ENCODE measurements around the gene WFDC2. TPM values are rescaled to one million over a fixed set of nuclear protein-coding genes. Genes with fewer than 3 reads are reported as not detected.

The WFDC2 gene, protein sequence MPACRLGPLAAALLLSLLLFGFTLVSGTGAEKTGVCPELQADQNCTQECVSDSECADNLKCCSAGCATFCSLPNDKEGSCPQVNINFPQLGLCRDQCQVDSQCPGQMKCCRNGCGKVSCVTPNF
- not detected for total RNA-seq
- 0.23 TPM for total RNA-seq (2013)

DNA sequence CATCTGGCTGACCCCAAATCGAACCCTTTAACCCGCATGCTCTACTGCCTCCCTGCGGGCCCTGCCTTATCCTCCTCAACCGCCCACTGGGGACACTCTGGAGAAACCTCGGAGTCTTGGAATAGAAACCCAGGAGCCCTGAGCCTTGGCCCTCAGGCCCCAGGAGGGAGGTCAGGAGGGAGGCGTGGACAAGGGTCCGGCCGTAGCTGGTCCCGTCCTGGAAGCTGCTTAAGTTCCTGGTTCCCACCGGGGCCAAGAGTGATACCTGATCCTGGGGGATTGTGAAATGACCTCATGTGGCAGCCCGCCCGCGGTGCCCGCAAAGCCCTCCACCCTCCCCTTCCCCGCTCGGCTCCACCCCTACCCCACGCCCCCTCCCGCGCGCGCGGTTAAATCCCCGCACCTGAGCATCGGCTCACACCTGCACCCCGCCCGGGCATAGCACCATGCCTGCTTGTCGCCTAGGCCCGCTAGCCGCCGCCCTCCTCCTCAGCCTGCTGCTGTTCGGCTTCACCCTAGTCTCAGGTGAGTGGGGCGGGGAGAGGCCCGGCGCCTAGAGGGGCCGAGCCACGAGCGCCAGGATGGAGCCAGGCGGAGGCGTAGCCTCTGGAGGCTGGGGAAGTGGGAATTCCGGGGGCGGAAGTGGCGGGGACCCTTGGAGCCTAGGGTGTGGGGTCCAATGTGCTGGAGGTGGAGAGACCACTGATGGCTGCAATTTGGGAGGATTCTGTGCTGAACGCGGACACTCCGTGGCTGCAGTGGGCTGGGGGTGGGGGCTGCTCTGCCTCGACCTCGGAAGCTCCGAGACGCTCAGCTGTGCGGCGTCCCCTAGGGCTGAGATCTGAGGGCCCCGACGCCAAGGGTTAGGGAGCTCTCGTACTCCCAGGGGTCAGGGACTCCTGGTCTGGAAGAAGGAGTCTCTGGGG is at the start of gene WFDC2:
TSS of gene WFDC2 (plus strand) at position 418 of the 926 bp plus-strand sequence. CDS start at position 447, 29 bp downstream.
- no peaks in the 10 kb centered on the region for H3K36me3 Mint-ChIP-seq

DNA sequence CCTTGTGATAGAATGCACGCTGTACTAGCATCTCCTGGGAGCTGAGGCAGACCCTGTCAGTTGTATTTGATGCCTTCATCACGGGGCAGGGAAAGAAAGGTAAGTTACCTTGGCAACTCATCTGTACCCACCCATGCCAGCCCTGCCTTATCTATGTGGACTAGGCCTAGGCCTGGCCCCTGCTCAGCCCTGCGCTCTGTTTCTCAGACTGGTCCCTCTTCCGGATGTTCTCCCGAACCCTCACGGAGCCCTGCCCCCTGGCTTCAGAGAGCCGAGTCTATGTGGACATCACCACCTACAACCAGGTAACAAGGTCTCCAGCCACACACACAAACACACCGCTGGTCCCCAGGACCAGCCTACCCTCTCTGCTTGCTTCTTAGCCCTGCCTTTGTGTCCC is 49.4 kb upstream of the WFDC2 start:
- Mint-ChIP-seq H3K36me3 (peaks cover 15% of the 10 kb centered on the region), H3K4me1 (peaks cover 35 to 43% of the 10 kb centered on the region in 2 donors), H3K27me3 (ENCODE audit: low read depth in 2 of 2) (no peaks in the 10 kb centered on the region), H3K27ac (peak overlapping the region in 1 of 2 donors; percentile 62), H3K9me3 (no peaks in the 10 kb centered on the region), H3K4me3 (no peak overlapping the region)
- Histone ChIP-seq H3K9me3 (ENCODE audit: control insufficient read depth, insufficient read depth, low read length) (no peaks in the 10 kb centered on the region), H3K36me3 (ENCODE audit: control insufficient read depth, insufficient read depth, low read length) (peaks cover 57% of the 10 kb centered on the region), H3K4me3 (ENCODE audit: low read length) (no peak overlapping the region), H3K27ac (ENCODE audit: low read length) (no peak overlapping the region), H3K27me3 (ENCODE audit: control insufficient read depth, insufficient read depth, low read length) (no peaks in the 10 kb centered on the region), H3K4me1 (ENCODE audit: control insufficient read depth, insufficient read depth, low read length) (peaks cover 22% of the 10 kb centered on the region)
- TF ChIP-seq, protein P1, sequence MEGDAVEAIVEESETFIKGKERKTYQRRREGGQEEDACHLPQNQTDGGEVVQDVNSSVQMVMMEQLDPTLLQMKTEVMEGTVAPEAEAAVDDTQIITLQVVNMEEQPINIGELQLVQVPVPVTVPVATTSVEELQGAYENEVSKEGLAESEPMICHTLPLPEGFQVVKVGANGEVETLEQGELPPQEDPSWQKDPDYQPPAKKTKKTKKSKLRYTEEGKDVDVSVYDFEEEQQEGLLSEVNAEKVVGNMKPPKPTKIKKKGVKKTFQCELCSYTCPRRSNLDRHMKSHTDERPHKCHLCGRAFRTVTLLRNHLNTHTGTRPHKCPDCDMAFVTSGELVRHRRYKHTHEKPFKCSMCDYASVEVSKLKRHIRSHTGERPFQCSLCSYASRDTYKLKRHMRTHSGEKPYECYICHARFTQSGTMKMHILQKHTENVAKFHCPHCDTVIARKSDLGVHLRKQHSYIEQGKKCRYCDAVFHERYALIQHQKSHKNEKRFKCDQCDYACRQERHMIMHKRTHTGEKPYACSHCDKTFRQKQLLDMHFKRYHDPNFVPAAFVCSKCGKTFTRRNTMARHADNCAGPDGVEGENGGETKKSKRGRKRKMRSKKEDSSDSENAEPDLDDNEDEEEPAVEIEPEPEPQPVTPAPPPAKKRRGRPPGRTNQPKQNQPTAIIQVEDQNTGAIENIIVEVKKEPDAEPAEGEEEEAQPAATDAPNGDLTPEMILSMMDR (IDR thresholded peaks at IDR 0.05) = no peak
- ATAC-seq = no peak
- DNase-seq = no peak
- intact Hi-C loops (cut with micrococcal nuclease) = no loop called here
- 96% methylated on average over 8 of the region's 8 CpGs for WGBS (ENCODE audit: insufficient coverage)

More for the DNA sequence above, at the start of gene WFDC2:
- Histone ChIP-seq H3K9me3 (ENCODE audit: control insufficient read depth, insufficient read depth, low read length) (no peaks in the 10 kb centered on the region), H3K4me3 (ENCODE audit: low read length) (no peak within 1 kb of the TSS), H3K27ac (ENCODE audit: low read length) (no peak within 1 kb of the TSS), H3K27me3 (ENCODE audit: control insufficient read depth, insufficient read depth, low read length) (peaks cover 27% of the 10 kb centered on the region), H3K36me3 (ENCODE audit: control insufficient read depth, insufficient read depth, low read length) (no peaks in the 10 kb centered on the region), H3K4me1 (ENCODE audit: control insufficient read depth, insufficient read depth, low read length) (peaks cover 14% of the 10 kb centered on the region)
- intact Hi-C loops (cut with micrococcal nuclease) = no loop called here
- ATAC-seq = peak in 1 of 3 donors; percentile 20
- Mint-ChIP-seq H3K4me1 (peaks cover 0 to 7% of the 10 kb centered on the region in 2 donors), H3K27ac (no peak within 1 kb of the TSS), H3K27me3 (ENCODE audit: low read depth in 2 of 2) (peaks cover 38 to 39% of the 10 kb centered on the region in 2 donors), H3K4me3 (peak within 1 kb of the TSS; percentile 35), H3K9me3 (no peaks in the 10 kb centered on the region)
- TF ChIP-seq, protein P1 (IDR thresholded peaks at IDR 0.05) = no peak
- DNase-seq = no peak
- 17% methylated on average over 54 of the region's 54 CpGs for WGBS (ENCODE audit: insufficient coverage)

DNA sequence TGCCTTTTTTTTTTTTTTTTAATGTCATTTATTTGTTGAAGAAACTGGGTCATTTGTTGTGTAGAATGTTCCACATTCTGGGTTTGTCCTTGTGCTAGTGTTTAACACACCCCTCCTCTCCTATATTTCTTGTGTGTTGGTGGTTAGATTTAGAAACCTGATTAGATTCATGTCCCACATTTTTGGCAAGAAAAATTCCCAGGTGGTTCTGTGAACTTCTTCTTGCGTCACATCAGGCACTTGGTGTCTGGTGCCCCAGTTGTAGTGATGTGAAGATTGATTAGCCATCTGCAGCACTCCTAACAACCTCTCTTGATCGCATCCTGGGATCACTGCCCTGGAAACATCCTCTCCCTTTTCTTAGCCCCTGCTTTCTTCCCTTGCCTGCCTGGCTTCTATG is 45.9 kb upstream of the WFDC2 start:
- H3K9me3 ChIP-seq (ENCODE audit: control insufficient read depth, insufficient read depth, low read length) = no peaks in the 10 kb centered on the region
- H3K27ac Mint-ChIP-seq = no peak overlapping the region
- no peak for ATAC-seq
- no peaks in the 10 kb centered on the region for H3K27me3 Mint-ChIP-seq (ENCODE audit: low read depth in 2 of 2)
- H3K36me3 ChIP-seq (ENCODE audit: control insufficient read depth, insufficient read depth, low read length) = peaks cover 70% of the 10 kb centered on the region
- no peaks in the 10 kb centered on the region for H3K9me3 Mint-ChIP-seq
- no peak overlapping the region for H3K4me3 ChIP-seq (ENCODE audit: low read length)
- H3K27ac ChIP-seq (ENCODE audit: low read length) = no peak overlapping the region
- WGBS (ENCODE audit: insufficient coverage) = 100% methylated on average over 2 of the region's 2 CpGs
- H3K27me3 ChIP-seq (ENCODE audit: control insufficient read depth, insufficient read depth, low read length) = no peaks in the 10 kb centered on the region
- peaks cover 15% of the 10 kb centered on the region for H3K36me3 Mint-ChIP-seq
- TF ChIP-seq, protein P1 (IDR thresholded peaks at IDR 0.05) = no peak
- no peak overlapping the region for H3K4me3 Mint-ChIP-seq
- intact Hi-C loops (cut with micrococcal nuclease) = no loop called here
- H3K4me1 ChIP-seq (ENCODE audit: control insufficient read depth, insufficient read depth, low read length) = peaks cover 6% of the 10 kb centered on the region
- no peak for DNase-seq
- H3K4me1 Mint-ChIP-seq = peaks cover 5 to 8% of the 10 kb centered on the region in 2 donors
